IPS-18a (cell line): ENCODE data around the gene TSPAN5.

Experiments
- H3K27ac ChIP-seq: one replicate; pipeline ENCODE4 v1.5.1; 2013; ENCODE audit warnings: low read length
- H3K27me3 ChIP-seq: one replicate; pipeline ENCODE4 v1.6.1; 2013; ENCODE audit warnings: mild to moderate bottlenecking, low read length; ENCODE audit not compliant: control insufficient read depth, insufficient read depth
- H3K36me3 ChIP-seq: one replicate; pipeline ENCODE4 v1.6.1; 2013; ENCODE audit warnings: low read depth, low read length; ENCODE audit not compliant: control insufficient read depth
- H3K4me1 ChIP-seq: one replicate; pipeline ENCODE4 v1.6.1; 2013; ENCODE audit warnings: low read depth, low read length; ENCODE audit not compliant: control insufficient read depth
- H3K4me3 ChIP-seq: one replicate; pipeline ENCODE4 v1.5.1; 2013; ENCODE audit warnings: low read length
- H3K9ac ChIP-seq: one replicate; pipeline ENCODE4 v1.6.1; 2013; ENCODE audit warnings: mild to moderate bottlenecking, low read length, moderate library complexity
- H3K9me3 ChIP-seq: one replicate; pipeline ENCODE4 v1.6.1; 2013; ENCODE audit warnings: low read depth, low read length; ENCODE audit not compliant: control insufficient read depth

The TSPAN5 gene

DNA sequence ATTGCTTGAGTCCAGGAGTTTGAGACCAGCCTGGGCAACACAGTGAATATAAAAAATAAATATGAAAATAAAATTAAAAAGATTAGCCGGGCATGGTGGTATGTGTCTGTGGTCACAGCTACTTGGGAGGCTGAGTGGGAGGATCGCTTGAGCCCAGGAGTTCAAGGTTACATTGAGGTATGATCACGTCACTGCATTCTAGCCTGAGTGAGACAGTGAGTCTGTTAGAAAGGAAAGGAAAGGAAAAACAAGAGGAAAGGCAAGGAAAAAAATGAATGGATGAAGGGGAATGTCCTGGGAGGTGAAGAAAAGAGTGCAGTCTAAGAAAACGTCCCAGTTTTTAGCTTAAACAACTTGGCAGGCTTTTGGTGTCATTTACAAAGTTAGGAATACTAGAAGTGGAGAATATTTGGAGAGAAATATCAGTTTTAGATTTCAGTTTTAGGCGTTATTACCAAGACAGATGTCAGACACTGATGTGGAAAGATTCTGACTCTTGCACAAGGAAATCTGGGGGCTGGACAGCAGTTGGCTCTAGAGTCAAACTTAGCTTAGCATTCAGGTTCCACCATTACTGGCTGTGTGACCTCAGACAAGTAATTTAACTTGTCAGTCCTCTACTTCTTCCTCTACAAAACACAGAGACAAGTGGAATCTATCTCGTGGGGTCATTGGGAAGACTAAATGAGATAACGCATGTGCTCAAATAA, 139.0 kb downstream of the TSPAN5 start:
- Histone ChIP-seq H3K4me3 (no peak overlapping the region), H3K27ac (no peak overlapping the region), H3K9me3 (no peaks in the 10 kb centered on the region), H3K9ac (no peak overlapping the region), H3K36me3 (no peaks in the 10 kb centered on the region), H3K4me1 (peaks cover 30% of the 10 kb centered on the region), H3K27me3 (no peaks in the 10 kb centered on the region)

DNA sequence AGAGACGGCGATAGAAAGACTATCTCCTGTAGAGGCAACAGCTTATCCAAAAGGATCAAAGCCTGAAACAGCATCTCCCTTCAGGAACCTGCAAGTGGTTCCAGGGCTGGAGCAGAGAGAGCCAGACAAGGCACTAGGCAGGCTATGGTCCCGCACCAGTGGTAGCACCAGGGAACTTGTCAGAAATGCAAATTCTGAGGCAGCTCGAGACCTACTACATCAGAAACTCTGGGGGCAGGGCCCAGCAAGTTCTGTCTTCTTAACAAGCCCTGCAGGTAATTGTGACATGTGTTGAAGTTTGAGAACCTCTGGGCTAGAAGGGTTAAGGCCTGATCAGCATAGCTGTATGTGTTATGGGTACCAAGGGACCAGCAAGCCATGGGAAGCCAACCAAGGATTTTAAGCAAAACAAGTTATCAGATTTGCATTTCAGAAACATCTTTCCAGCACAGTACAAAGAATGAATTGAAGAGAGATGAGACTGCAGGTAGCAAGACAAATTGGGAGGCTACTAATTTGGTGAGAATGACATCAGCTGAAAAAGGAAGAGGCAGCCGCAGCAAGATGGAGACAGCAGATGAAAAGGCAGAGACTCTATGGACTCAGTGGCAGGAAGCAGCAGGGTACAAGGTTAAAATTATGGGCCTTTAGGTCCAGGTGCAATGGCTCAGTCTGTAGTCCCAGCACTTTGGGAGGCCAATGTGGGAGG, 139.7 kb downstream of the TSPAN5 start:
- Histone ChIP-seq H3K27me3 (no peaks in the 10 kb centered on the region), H3K9ac (no peak overlapping the region), H3K4me1 (peaks cover 32% of the 10 kb centered on the region), H3K4me3 (no peak overlapping the region), H3K36me3 (no peaks in the 10 kb centered on the region), H3K27ac (no peak overlapping the region), H3K9me3 (no peaks in the 10 kb centered on the region)

DNA sequence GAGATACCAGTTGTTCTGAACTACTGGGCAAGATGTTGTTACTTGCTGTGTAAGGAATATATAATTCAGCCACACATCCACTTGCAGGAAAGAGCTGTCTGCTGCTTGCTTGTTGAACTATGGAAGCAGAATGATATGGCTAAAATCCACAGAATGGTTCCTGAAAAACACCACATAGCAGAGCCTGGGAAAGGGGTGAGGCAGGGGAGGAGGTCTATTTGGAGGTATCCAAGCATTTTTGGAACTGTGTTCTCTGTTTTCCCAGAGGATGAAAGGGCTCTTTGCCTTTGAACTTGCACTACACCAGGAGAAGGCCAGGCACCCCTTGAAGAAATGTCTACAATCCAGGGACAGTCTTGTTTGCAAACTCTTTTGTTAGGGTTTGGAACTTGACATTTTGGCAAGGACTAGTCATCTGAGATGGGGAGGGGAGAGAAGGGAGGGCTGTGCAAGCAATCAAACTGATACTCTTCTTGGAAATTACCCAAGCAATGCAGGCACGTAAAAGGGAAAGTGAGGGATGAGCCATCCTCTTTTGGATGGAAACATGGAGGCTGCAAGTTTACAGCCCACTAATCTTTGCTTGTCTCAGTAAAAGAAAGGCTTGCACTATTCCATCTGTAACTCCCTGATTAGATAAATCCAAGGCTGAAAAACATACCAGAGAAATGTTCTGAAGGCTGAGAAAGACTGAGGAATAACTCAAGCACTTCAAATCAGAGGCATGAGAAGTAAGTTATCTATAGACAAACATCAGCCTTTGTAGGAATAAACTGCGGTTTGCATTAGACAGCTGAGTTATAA, 141.0 kb downstream of the TSPAN5 start:
- no peak overlapping the region for H3K4me3 ChIP-seq
- no peaks in the 10 kb centered on the region for H3K9me3 ChIP-seq
- H3K4me1 ChIP-seq = peaks cover 25% of the 10 kb centered on the region
- no peak overlapping the region for H3K9ac ChIP-seq
- H3K36me3 ChIP-seq = no peaks in the 10 kb centered on the region
- H3K27me3 ChIP-seq = no peaks in the 10 kb centered on the region
- H3K27ac ChIP-seq = no peak overlapping the region

DNA sequence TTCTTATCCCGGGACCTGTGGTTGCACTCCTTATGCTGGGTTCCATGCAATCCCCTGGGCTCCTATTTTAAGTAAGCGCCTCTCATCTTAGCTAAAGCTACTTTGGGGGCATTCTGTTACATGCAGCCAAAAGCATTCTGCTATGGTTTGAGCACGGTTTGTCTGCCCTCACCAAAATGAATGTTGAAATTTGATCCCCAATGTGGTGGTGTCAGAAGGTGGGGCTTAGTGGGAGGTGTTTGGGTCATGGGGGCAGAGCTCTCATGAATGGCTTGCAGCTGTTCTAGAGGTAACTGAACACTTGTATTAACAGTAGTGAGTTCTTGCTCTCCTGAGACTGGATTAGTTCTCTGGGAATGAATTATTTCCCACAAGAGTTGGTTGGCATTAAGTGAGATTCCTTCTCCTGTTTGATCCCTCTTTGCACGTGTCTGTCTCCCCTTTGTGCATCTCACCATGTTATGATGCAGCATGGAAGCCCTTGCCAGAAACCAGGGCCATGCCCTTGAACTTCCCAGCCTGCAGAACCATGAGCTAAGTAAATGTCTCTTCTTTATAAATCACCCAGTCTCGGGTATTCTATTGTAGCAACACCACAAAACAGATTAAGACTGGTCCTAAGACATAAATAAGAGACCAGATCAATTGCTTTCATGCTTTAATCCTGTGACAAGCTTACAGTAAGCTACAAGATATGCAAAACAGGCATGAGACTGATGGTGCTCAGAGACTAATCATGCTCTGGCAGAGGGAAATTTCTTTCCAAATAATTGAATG, 141.8 kb downstream of the TSPAN5 start:
- Histone ChIP-seq H3K4me1 (peaks cover 22% of the 10 kb centered on the region), H3K27ac (no peak overlapping the region)

DNA sequence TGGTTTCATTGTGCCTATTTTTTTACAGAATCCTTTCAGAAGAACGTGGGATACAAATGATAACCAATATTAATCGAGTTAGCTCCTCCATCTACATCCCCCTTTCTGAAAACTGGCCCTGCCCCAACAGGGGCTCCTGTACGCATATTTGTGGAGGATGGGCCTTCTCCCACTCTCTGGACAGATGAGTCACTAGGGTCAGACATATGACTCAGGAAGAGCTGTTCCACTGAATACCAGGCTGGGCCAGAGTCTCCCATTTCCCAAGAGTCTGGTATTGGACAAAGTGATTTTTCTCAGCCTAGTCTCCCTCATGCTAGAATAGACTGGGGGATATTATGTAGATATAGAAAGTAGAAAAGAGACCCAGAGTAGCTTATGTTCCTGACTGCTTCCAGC, 142.4 kb downstream of the TSPAN5 start:
- Histone ChIP-seq H3K9me3 (no peaks in the 10 kb centered on the region), H3K36me3 (no peaks in the 10 kb centered on the region), H3K27ac (no peak overlapping the region), H3K4me3 (no peak overlapping the region), H3K4me1 (peaks cover 22% of the 10 kb centered on the region), H3K9ac (no peak overlapping the region), H3K27me3 (no peaks in the 10 kb centered on the region)

More for the DNA sequence above, 141.8 kb downstream of the TSPAN5 start:
- no peaks in the 10 kb centered on the region for H3K27me3 ChIP-seq
- H3K36me3 ChIP-seq = no peaks in the 10 kb centered on the region
- no peak overlapping the region for H3K9ac ChIP-seq
- no peak overlapping the region for H3K4me3 ChIP-seq
- no peaks in the 10 kb centered on the region for H3K9me3 ChIP-seq

DNA sequence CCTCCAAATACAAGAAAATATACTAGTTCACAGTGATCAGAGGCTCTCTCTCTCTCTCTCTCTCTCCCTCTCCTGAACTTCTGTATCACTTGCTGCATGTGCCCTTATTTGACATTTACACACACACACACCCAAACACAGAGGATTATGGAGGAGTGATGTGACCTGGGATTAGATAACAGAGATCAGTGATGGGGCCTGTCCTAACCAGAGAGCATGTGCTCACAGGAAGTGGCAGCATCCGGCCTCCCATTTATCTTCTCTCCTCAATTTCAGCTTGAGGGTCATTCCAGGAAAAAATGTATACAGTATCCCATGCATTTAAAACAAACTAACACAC, 143.0 kb downstream of the TSPAN5 start:
- Histone ChIP-seq H3K4me1 (peaks cover 22% of the 10 kb centered on the region), H3K36me3 (no peaks in the 10 kb centered on the region), H3K27ac (no peak overlapping the region), H3K4me3 (no peak overlapping the region), H3K9ac (no peak overlapping the region), H3K27me3 (no peaks in the 10 kb centered on the region), H3K9me3 (no peaks in the 10 kb centered on the region)

DNA sequence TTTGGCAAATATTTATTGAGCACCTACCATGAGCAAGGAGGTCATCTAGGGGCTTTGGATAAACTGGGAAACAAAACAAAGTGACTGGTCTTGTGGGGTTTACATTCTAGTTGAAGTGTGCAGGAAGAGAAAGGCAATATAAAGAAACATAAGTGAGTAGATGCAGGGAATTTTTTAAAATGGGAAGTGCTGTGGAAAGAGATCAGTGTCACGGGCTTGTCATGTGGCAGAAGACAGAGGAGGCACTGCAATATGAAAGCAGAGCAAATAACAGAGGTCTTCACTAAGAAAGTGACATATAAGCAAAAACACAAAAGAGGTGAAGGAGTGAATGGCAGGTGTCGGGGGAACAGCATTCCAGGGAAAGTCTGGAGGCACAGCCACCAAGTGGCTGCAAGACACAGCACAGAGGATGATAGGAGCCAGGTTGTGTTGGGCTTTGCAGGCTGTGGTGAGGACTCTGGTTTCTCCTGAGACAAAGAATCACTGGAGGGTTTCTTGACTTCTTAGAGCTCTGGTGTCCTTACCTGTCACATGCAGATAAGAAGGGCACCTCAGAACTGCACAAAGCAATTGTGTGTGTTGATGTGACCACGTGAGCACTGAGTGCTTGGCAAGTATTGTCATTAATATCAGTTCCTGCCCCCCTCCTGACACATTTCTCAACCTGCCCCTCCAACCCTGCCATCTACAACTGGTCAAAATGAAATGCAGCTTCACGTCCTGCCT, 143.5 kb downstream of the TSPAN5 start:
- Histone ChIP-seq H3K36me3 (no peaks in the 10 kb centered on the region), H3K4me3 (no peak overlapping the region), H3K9me3 (no peaks in the 10 kb centered on the region), H3K9ac (no peak overlapping the region), H3K4me1 (peaks cover 22% of the 10 kb centered on the region), H3K27ac (no peak overlapping the region), H3K27me3 (no peaks in the 10 kb centered on the region)

DNA sequence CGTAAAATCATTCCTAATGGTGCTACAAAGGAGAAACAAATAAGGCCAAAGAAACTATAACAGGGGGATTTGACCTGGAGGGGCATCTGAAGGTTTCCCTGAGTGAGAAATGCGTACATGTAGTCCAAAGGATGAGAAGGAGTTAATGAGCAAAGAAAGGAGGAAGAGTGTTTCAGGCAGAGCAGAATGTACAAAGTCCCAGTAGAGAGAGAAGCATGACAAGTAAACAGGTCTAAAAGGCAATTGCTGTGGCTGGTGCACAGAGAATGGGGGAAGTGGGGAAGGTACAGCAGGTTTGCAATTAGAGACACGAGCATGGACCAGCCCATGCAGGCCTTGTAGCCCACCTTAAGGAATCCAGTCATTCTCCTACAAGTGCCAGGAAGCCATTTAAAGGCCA, 145.5 kb downstream of the TSPAN5 start:
- Histone ChIP-seq H3K9ac (no peak overlapping the region), H3K27ac (no peak overlapping the region), H3K36me3 (no peaks in the 10 kb centered on the region), H3K4me1 (peaks cover 14% of the 10 kb centered on the region), H3K4me3 (no peak overlapping the region), H3K9me3 (no peaks in the 10 kb centered on the region), H3K27me3 (no peaks in the 10 kb centered on the region)

DNA sequence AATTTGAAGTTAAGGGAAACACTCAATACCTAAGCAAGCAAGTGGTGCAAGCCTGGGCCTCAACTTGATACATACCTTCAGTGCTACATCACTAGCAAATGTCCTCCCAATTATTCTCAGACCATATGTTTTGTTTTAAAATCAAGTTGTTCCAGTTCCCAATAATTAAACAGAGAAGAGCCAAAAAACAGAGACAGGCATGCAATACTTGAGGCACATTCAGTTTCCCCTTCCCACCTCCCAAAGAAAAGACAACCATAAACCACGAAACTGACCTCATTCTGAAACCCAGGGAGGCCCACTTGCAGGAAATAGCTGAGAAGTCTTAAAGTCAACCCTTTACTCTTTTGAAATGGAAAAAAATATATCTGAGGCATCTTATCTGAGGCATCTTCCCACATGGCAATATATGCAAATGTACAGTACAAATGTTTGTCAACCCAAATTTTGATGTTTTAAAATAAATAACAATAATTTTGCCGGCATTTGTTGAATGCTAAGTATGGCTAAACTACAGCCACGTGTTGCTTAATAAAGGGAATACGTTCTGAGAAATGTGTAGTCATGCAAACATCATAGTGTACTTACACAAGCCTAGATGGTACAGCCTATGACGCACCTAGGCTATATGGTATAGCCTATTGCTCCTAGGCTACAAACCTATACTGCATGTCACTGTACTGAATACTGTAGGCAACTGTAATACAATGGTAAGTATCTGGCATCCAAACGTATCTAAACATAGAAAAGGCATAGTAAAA, 147.5 kb downstream of the TSPAN5 start:
- Histone ChIP-seq H3K4me3 (no peak overlapping the region), H3K9ac (no peak overlapping the region), H3K4me1 (peaks cover 22% of the 10 kb centered on the region), H3K27ac (no peak overlapping the region), H3K9me3 (no peaks in the 10 kb centered on the region), H3K27me3 (no peaks in the 10 kb centered on the region), H3K36me3 (no peaks in the 10 kb centered on the region)

DNA sequence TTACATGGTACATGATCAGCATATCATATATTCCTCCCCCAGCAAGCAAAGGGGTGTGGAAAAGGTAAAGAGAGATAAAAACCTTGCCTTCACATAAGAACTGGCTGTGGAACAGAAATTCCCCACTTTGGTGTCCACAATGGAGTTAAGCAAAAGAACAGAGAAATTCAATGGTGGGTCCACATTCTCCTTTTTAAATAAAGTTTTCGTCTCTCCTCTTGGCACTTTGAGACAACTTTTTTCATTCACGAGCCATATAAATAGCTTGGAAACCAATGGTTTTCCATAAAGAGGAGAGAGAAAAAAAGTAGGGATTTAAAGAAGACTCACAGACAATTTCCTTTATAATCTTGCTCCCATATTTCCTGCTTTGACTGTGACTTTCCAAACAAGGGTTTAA, 148.1 kb downstream of the TSPAN5 start:
- Histone ChIP-seq H3K27ac (no peak overlapping the region), H3K4me1 (peaks cover 19% of the 10 kb centered on the region)

More for the DNA sequence above, 148.1 kb downstream of the TSPAN5 start:
- H3K36me3 ChIP-seq = no peaks in the 10 kb centered on the region
- no peaks in the 10 kb centered on the region for H3K9me3 ChIP-seq
- H3K9ac ChIP-seq = no peak overlapping the region
- no peaks in the 10 kb centered on the region for H3K27me3 ChIP-seq
- no peak overlapping the region for H3K4me3 ChIP-seq
